SHP77 (cell line): Measurements from ENCODE around the gene ERGIC1.
"Not testable (repeated sequence)": the region's sequence is repeated elsewhere in the genome, so short reads cannot be mapped to it uniquely, and the experiment has no call there.

ENCODE experiments used
- DNase-seq, 2 experiments: peaks; one replicate each; lab custom pipeline; 2025; lab: John Stamatoyannopoulos, UW

Gene ERGIC1, protein sequence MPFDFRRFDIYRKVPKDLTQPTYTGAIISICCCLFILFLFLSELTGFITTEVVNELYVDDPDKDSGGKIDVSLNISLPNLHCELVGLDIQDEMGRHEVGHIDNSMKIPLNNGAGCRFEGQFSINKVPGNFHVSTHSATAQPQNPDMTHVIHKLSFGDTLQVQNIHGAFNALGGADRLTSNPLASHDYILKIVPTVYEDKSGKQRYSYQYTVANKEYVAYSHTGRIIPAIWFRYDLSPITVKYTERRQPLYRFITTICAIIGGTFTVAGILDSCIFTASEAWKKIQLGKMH

GRCh38 chr5:172833686-172834414, at the start of gene ERGIC1:
Gene ERGIC1, plus strand, starts transcription at chr5:172834251. Its CDS starts 163 bp downstream, at chr5:172834414.
- peak; percentile 65 to 79 for DNase-seq

DNA sequence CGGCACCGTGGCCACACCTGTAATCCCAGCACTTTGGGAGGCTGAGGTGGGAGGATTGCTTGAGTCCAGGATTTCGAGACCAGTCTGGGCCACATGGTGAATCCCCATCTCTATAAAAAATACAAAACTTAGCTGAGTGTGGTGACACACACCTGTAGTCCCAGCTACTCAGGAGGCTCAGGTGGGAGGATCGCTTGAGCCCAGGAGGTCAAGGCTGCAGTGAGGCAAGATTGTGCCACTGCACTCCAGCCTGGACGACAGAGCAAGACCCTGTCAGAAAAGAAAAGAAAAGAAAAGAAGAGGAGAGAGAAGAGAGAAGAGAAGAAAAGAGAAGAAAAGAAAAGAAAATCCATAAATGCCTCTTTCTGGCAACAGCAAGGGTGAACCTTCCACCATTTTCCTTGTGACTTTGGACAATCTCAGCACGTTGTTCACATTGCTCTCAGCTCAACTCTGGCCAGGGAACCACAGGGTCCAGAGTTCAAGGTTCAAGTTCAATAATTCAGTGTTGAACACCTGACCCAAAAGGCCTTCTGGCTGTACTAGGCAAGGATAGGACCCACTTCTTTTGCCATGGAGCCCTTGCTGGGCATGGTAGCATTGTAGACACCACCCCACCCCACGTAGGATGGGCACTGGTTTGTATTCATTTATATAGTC, 48.5 kb upstream of the ERGIC1 start:
- no peak for DNase-seq

- no peak for DNase-seq
Observed at GRCh38 chr5:172786736-172787462, 47.2 kb upstream of the ERGIC1 start.

- not testable (repeated sequence) for DNase-seq
Observed at GRCh38 chr5:172787538-172787937, 46.5 kb upstream of the ERGIC1 start.

DNA sequence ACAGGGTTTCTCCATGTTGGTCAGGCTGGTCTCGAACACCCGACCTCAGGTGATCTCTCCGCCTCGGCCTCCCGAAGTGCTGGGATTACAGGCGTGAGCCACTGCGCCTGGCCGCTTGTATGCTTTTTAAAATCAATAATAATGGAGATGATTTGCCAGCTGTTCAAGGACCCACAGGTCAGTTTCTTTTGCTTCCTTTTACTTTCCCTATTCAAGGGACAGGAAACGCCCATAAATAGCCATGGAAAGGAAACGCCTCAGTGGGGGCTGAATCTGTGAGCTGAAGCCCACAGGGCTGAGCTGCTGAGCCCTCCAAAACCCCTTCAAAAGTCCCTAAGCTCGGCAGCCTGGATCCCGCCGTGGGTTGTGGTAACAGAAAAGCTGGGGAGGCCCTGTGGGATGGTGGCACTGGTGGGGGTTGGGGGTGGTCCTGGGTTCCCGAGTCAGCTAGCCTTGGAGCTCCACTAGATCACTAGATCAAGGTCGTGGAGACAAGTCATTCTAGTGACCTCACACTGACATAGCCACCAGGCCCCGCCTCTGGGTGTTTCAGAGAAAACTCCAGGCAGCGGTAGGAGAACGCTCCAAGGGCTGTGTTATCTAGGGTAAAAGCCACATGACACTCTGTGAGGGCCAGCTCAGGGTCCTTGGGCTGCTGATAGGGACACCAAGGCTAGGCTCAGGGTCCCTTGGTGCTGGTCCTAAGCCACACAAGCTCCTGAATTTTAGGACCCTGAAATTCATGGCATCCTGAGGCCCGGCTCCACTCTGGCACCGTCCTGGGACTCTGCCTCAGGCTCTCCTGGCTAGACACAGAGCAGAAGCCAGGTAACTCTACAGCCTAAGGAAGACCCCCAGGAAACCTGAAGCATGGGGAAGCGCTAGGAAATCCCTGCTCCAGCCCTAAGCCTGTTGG, 45.0 kb upstream of the ERGIC1 start:
- no peak for DNase-seq

GRCh38 chr5:172789687-172790495, 44.2 kb upstream of the ERGIC1 start:
- no peak for DNase-seq

- no peak for DNase-seq
Observed at GRCh38 chr5:172790496-172790889, 43.6 kb upstream of the ERGIC1 start.

- no peak for DNase-seq
Observed at GRCh38 chr5:172791286-172791685, 42.8 kb upstream of the ERGIC1 start.

DNA sequence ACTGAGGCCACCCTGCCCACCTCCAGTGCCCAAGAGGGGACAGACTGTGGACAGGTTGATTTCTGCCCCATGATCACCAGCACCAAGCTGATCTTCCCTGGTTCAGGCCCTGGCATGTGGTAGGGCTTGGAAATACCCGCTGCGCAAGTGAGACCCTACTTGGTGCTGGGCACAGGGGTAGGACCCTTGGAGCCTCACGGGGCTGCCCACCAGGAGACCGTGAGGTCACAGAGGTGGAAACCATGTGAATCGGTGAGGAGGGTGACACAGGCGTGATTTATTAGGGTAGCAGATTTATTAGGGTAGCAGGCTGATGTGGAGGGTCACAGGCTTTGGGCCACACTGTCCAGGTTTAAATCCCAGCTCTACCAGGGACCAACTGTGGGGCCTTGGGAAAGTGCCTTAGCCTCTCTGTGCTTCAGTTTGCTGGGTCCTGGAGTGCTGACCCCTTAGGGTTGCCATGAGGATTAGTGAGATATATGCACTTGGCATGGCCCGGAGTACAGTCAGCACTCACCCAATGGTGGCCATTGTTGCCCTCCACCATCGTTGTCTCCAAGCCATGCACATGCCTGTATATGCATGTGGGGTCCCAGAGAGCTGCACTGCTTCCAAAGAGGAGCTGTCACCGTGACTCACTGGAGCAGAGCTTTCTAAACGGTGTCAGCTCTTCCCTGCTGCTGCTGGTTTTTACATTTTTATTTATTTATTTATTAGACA, 42.2 kb upstream of the ERGIC1 start:
- DNase-seq: no peak

DNA sequence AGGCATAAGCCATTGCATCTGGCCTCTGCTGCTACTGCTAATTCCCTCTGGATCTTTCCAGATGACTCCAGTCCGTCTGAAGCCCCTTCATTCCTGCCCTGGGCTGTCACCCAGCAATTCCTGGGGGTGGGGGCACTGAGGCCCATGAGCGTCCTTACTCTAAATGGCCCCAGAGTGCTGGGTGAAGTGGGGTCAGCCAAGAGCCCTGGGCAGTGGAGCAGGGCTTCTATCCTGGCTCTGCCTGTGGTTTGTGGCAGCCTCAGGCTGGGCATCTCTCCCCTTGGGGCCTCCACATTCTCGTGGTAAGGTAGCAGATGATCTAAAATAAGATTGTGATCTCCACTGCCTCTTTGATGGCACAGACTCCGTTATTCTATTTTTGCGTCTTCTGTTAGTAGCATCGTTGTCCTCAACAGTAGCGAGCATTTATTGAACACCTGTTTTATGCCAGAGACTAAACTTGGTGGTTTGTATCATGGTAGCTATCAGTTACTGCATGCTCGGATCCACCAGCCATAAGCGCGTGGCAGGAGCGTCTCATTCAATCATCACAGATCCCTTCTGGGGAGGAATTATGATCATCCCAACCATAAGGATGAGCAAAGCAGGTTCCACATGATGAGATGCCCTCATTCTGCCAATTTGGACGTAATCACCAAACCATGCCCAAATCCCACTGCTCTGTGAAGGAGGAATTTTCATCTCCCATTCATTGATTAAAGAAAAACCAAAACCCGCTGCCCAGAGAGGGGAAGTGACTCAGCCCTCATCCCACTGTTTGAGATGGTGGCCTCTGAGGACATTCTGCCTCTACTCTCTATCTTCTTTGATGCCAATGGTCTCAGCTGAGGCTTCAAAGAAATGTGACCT, 41.1 kb upstream of the ERGIC1 start:
- no peak for DNase-seq

GRCh38 chr5:172793577-172794488, 40.2 kb upstream of the ERGIC1 start:
- DNase-seq: no peak

DNA sequence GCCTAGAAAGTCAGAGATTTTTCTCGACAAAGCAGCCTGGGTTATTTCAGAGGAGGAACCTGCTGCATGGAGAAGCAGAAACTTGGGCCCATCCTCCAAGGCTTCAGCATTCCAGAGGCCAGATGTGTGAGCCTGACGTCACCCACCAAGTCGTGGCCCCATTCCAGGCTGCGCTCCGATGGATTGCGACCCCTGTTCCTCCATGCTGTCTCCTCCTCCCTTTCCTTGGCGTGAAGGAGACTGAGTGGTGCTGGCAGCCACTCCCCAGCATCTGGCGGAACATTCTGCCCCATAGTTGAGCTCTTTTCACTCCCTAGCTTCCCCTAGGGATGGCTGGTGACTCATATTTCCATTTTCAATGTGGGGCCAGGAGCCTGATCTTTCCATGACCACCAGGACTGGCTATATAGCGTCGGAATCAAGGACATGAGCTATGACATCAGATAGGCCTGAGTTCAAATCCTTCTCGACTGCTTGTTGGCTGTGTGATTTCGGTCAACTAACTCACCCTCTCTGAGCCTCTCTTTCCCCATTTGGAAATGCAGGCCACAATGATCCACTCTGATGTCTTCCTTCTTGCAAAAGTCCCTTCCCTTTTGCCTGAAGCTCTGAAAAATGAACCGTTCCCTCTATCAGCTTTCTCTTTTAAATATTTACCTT, 38.6 kb upstream of the ERGIC1 start:
- DNase-seq: no peak

- DNase-seq: no peak
Observed at GRCh38 chr5:172796306-172796705, 37.7 kb upstream of the ERGIC1 start.

GRCh38 chr5:172797771-172798191, 36.3 kb upstream of the ERGIC1 start:
- no peak for DNase-seq

- DNase-seq: no peak
Observed at GRCh38 chr5:172798422-172799215, 35.4 kb upstream of the ERGIC1 start.

- no peak for DNase-seq
Observed at GRCh38 chr5:172799416-172799815, 34.6 kb upstream of the ERGIC1 start.
